Gastrocnemius medialis (tissue), 4 donors: ENCODE data around the gene LGALS3BP.

ENCODE experiments used
- POLR2A ChIP-seq, 2 donors: fragments of 450-650 bp; IDR thresholded peaks; one replicate each; pipeline ENCODE4 v1.6.1; 2017; ENCODE audit warnings: antibody characterized with exemption in 2 of 2, mild to moderate bottlenecking in 2 of 2, moderate library complexity in 2 of 2
- TF ChIP-seq, protein P1 (sequence below), 5 experiments: fragments of 450-650 bp in 3 of 5; fragments of 200-600 bp in 2 of 5; sonication (generic) in 2 of 5; IDR thresholded peaks in 4 of 5; conservative IDR thresholded peaks in 1 of 5; 1 replicate in 4 of 5; 2 replicates in 1 of 5; pipeline ENCODE4 v1.5.1; 2016 to 2019; ENCODE audit warnings: antibody characterized with exemption in 5 of 5, mild to moderate bottlenecking in 3 of 5, moderate library complexity in 3 of 5

GRCh38 chr17:78960928-78961327 is 18.8 kb downstream of the LGALS3BP start:
- TF ChIP-seq, protein P1, sequence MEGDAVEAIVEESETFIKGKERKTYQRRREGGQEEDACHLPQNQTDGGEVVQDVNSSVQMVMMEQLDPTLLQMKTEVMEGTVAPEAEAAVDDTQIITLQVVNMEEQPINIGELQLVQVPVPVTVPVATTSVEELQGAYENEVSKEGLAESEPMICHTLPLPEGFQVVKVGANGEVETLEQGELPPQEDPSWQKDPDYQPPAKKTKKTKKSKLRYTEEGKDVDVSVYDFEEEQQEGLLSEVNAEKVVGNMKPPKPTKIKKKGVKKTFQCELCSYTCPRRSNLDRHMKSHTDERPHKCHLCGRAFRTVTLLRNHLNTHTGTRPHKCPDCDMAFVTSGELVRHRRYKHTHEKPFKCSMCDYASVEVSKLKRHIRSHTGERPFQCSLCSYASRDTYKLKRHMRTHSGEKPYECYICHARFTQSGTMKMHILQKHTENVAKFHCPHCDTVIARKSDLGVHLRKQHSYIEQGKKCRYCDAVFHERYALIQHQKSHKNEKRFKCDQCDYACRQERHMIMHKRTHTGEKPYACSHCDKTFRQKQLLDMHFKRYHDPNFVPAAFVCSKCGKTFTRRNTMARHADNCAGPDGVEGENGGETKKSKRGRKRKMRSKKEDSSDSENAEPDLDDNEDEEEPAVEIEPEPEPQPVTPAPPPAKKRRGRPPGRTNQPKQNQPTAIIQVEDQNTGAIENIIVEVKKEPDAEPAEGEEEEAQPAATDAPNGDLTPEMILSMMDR (IDR thresholded peaks at IDR 0.05 in 4 of 5, conservative IDR thresholded peaks at IDR 0.05 in 1 of 5): no peak
- TF ChIP-seq POLR2A (IDR thresholded peaks at IDR 0.05): no peak
